DND-41 (cell line): ENCODE data around the gene MELTF.

Experiments
- ATAC-seq: fragments of 200-7000 bp; cut with Tn5 transposase; 3 replicates; pipeline ENCODE4 v1.9.1; 2021; ENCODE audit warnings: low read depth; ENCODE audit not compliant: insufficient read depth
- DNase-seq: peaks from one replicate; pipeline ENCODE4 v3.0.0-alpha.2; 2020
- H2AFZ ChIP-seq: 2 replicates; pipeline ENCODE4 v1.6.0; 2012; ENCODE audit warnings: low read depth, low read length
- H3K27ac ChIP-seq: 2 replicates; pipeline ENCODE4 v1.5.1; 2012; ENCODE audit warnings: low read length, inconsistent platforms
- H3K27me3 ChIP-seq: fragments of 200-600 bp; sonication (generic); 2 replicates; pipeline ENCODE4 v1.6.0; 2012; ENCODE audit warnings: low read length, mild to moderate bottlenecking, inconsistent platforms; ENCODE audit not compliant: insufficient read depth, poor library complexity
- H3K36me3 ChIP-seq: 2 replicates; pipeline ENCODE4 v1.5.1; 2012; ENCODE audit warnings: low read length, inconsistent platforms; ENCODE audit not compliant: insufficient read depth
- H3K4me1 ChIP-seq: 2 replicates; pipeline ENCODE4 v1.5.1; 2012; ENCODE audit warnings: mild to moderate bottlenecking, low read length; ENCODE audit not compliant: insufficient read depth
- H3K4me2 ChIP-seq: 2 replicates; pipeline ENCODE4 v1.6.0; 2012; ENCODE audit warnings: mild to moderate bottlenecking, moderate library complexity, low read length, inconsistent platforms; ENCODE audit not compliant: insufficient read depth
- H3K4me3 ChIP-seq, 2 experiments: fragments of 200-600 bp in 1 of 2; shearing (Covaris generic) in 1 of 2; 2 replicates each; pipeline ENCODE4 v1.5.1; 2012 to 2016; ENCODE audit warnings: inconsistent platforms in 2 of 2, low read length in 2 of 2, mild to moderate bottlenecking in 2 of 2, low read depth in 1 of 2, moderate library complexity in 1 of 2
- H3K79me2 ChIP-seq: 2 replicates; pipeline ENCODE4 v1.6.0; 2012; ENCODE audit warnings: low read length, inconsistent platforms; ENCODE audit not compliant: insufficient read depth
- H3K9ac ChIP-seq: 2 replicates; pipeline ENCODE4 v1.6.0; 2012; ENCODE audit warnings: low read depth, mild to moderate bottlenecking, inconsistent platforms, low read length, moderate library complexity
- H3K9me3 ChIP-seq: 2 replicates; pipeline ENCODE4 v1.5.1; 2012; ENCODE audit warnings: low read length, moderate library complexity, mild to moderate bottlenecking, inconsistent platforms; ENCODE audit not compliant: insufficient read depth, severe bottlenecking
- H4K20me1 ChIP-seq: 2 replicates; pipeline ENCODE4 v1.6.0; 2012; ENCODE audit warnings: low read length; ENCODE audit not compliant: insufficient read depth
- CTCF ChIP-seq: IDR thresholded peaks from 2 replicates; pipeline ENCODE4 v1.5.1; 2012; ENCODE audit warnings: borderline replicate concordance, low read length, moderate library complexity, mild to moderate bottlenecking; ENCODE audit not compliant: poor library complexity, severe bottlenecking; ENCODE audit errors: extremely low read depth
- EZH2 ChIP-seq: IDR thresholded peaks from 3 replicates; pipeline ENCODE4 v1.6.1; 2012; ENCODE audit warnings: borderline replicate concordance, low read depth, mild to moderate bottlenecking, moderate library complexity, low read length, inconsistent platforms; ENCODE audit not compliant: severe bottlenecking

MELTF gene

GRCh38 chr3:197015790-197016736 lies 13.6 kb downstream of the MELTF start:
- TF ChIP-seq CTCF = no peak
- no peak for TF ChIP-seq EZH2
- H3K27me3 ChIP-seq = no peaks in the 10 kb centered on the region
- no peak; the same call in 2 of the 3 replicates for ATAC-seq
- H3K4me1 ChIP-seq = no peaks in the 10 kb centered on the region
- no peak overlapping the region for H3K4me2 ChIP-seq
- no peaks in the 10 kb centered on the region for H3K9me3 ChIP-seq
- H3K4me3 ChIP-seq = no peak overlapping the region
- no peak overlapping the region for H3K27ac ChIP-seq
- H3K9ac ChIP-seq = no peak overlapping the region
- H3K79me2 ChIP-seq = no peaks in the 10 kb centered on the region
- H3K36me3 ChIP-seq = no peaks in the 10 kb centered on the region
- no peak for DNase-seq
- H4K20me1 ChIP-seq = no peaks in the 10 kb centered on the region
- no peak overlapping the region for H2AFZ ChIP-seq

- TF ChIP-seq CTCF = no peak
- no peak for TF ChIP-seq EZH2
- ATAC-seq = no peak
Measured at GRCh38 chr3:197014942-197015575, 14.6 kb downstream of the MELTF start.

GRCh38 chr3:197014024-197014423 lies 15.6 kb downstream of the MELTF start:
- TF ChIP-seq EZH2 (no peak), CTCF (no peak)
- Histone ChIP-seq H3K9me3 (no peaks in the 10 kb centered on the region), H4K20me1 (no peaks in the 10 kb centered on the region), H2AFZ (no peak overlapping the region), H3K27me3 (no peaks in the 10 kb centered on the region), H3K4me3 (no peak overlapping the region), H3K4me2 (no peak overlapping the region), H3K27ac (no peak overlapping the region), H3K36me3 (no peaks in the 10 kb centered on the region), H3K79me2 (no peaks in the 10 kb centered on the region), H3K4me1 (no peaks in the 10 kb centered on the region), H3K9ac (no peak overlapping the region)
- DNase-seq = no peak
- no peak for ATAC-seq

More at GRCh38 chr3:197014942-197015575, 14.6 kb downstream of the MELTF start:
- Histone ChIP-seq H3K79me2 (no peaks in the 10 kb centered on the region), H3K4me2 (no peak overlapping the region), H4K20me1 (no peaks in the 10 kb centered on the region), H3K36me3 (no peaks in the 10 kb centered on the region), H3K4me3 (no peak overlapping the region), H3K9me3 (no peaks in the 10 kb centered on the region), H3K27ac (no peak overlapping the region), H3K9ac (no peak overlapping the region), H3K4me1 (no peaks in the 10 kb centered on the region), H2AFZ (no peak overlapping the region), H3K27me3 (no peaks in the 10 kb centered on the region)
- DNase-seq = no peak
